Glutamatergic neuron (in vitro differentiated cells): Measurements from ENCODE around the gene LARP4B. TPM values are rescaled to one million over a fixed set of nuclear protein-coding genes. Genes with fewer than 3 reads are reported as not detected.

Source experiments
- DNase-seq: peaks from one replicate; pipeline ENCODE4 v3.0.0; 2022
- H3K27ac Mint-ChIP-seq: one replicate; pipeline ENCODE4 v1.8.0; 2020; ENCODE audit warnings: mild to moderate bottlenecking, mixed read lengths, inconsistent platforms; ENCODE audit not compliant: unreplicated experiment
- H3K27me3 Mint-ChIP-seq: one replicate; pipeline ENCODE4 v1.8.0; 2020; ENCODE audit warnings: mild to moderate bottlenecking, moderate library complexity, mixed read lengths, inconsistent platforms; ENCODE audit not compliant: unreplicated experiment
- H3K36me3 Mint-ChIP-seq: one replicate; pipeline ENCODE4 v1.8.0; 2020; ENCODE audit warnings: mild to moderate bottlenecking, mixed read lengths, inconsistent platforms; ENCODE audit not compliant: unreplicated experiment
- H3K4me1 Mint-ChIP-seq: one replicate; pipeline ENCODE4 v1.8.0; 2020; ENCODE audit warnings: mild to moderate bottlenecking, low read depth, mixed read lengths, inconsistent platforms; ENCODE audit not compliant: unreplicated experiment
- H3K4me3 Mint-ChIP-seq: one replicate; pipeline ENCODE4 v1.8.0; 2020; ENCODE audit warnings: mild to moderate bottlenecking, mixed read lengths, inconsistent platforms; ENCODE audit not compliant: unreplicated experiment
- H3K9me3 Mint-ChIP-seq: one replicate; pipeline ENCODE4 v1.8.0; 2020; ENCODE audit warnings: mild to moderate bottlenecking, moderate library complexity, mixed read lengths, inconsistent platforms; ENCODE audit not compliant: unreplicated experiment
- total RNA-seq: library from RNA; stranded (reverse); fragmentation: NEBNext Ultra II Directional; extraction: Animal tissue kit (Norgen Biotek cat#: 25700); gene quantifications from one replicate; pipeline ENCODE4 v1.2.1, GENCODE V29; 2021; ENCODE audit not compliant: unreplicated experiment
- TF ChIP-seq, protein P1 (sequence below): fragments of 200-600 bp; sonication (generic); IDR thresholded peaks from one replicate; pipeline ENCODE4 v1.5.0; 2021; ENCODE audit not compliant: partially characterized antibody, unreplicated experiment

Gene LARP4B
- total RNA-seq, 1 donor from 2014 or later, result 65.6 TPM

DNA sequence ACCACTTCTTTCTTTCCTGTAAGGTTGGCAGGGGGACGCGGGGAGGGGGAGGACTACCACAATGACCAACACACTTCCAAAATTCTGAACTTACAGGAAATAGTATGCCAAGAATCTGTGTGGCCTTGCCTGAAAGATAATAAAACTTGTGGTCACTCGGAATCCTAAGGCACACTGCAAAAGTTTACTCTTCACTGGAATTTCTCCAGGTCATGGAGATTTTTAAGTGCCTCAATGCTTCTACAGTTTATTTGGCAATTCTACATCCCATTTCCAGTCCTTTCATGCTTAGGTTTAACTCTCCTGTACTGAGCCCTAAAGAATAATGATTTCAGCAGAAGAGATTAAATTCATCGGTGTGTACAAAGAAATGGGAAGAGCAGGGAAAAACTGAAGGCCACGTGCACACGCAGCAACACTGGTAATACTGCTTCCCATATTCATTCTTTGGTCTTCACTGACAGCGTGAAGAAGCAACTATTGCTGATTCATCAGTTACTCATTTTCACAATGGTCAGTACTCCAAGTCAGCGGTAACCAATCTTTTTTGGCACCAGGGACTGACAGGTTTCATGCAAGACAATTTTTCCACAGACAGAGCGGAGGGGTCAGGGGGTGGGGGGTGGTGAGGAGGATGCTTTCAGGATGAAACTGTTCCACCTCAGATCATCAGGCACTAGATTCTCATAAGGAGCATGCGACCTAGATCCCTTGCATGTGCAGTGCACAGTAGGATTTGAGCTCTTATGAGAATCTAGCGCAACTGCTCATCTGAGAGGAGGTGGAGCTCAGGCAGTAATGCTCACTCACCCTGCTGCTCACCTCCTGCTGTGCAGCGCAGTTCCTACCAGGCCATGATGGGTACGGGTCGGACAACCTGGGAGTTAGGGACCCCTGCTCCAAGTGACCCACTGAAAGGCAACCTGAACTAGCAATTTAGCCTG lies 9.8 kb downstream of the LARP4B start:
- Mint-ChIP-seq H3K4me1 (peaks cover 8% of the 10 kb centered on the region), H3K27me3 (peaks cover 4% of the 10 kb centered on the region), H3K27ac (no peak overlapping the region), H3K9me3 (peaks cover 3% of the 10 kb centered on the region), H3K4me3 (no peak overlapping the region), H3K36me3 (no peaks in the 10 kb centered on the region)
- TF ChIP-seq, protein P1, sequence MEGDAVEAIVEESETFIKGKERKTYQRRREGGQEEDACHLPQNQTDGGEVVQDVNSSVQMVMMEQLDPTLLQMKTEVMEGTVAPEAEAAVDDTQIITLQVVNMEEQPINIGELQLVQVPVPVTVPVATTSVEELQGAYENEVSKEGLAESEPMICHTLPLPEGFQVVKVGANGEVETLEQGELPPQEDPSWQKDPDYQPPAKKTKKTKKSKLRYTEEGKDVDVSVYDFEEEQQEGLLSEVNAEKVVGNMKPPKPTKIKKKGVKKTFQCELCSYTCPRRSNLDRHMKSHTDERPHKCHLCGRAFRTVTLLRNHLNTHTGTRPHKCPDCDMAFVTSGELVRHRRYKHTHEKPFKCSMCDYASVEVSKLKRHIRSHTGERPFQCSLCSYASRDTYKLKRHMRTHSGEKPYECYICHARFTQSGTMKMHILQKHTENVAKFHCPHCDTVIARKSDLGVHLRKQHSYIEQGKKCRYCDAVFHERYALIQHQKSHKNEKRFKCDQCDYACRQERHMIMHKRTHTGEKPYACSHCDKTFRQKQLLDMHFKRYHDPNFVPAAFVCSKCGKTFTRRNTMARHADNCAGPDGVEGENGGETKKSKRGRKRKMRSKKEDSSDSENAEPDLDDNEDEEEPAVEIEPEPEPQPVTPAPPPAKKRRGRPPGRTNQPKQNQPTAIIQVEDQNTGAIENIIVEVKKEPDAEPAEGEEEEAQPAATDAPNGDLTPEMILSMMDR, result no peak
- no peak for DNase-seq

DNA sequence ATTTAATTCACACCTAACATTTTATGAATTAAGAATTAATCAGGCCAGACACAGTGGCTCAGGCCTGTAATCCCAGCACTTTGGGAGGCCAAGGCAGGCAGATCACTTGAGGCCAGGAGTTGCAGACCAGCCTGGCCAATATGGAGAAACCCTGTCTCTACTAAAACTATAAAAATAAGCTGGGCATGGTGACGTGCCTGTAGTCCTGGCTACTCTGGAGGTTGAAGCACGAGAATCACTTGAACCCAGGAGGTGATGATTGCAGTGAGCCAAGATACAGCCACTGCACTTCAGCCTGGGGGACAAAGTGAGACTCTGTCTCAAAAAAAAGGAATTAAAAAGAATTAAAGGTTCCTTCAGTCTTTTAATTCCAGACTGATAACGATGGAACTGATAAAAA lies 11.1 kb downstream of the LARP4B start:
- TF ChIP-seq, protein P1, result no peak
- no peak overlapping the region for H3K27ac Mint-ChIP-seq
- DNase-seq, result no peak
- peaks cover 8% of the 10 kb centered on the region for H3K4me1 Mint-ChIP-seq
- H3K27me3 Mint-ChIP-seq, result peaks cover 2% of the 10 kb centered on the region
- no peaks in the 10 kb centered on the region for H3K9me3 Mint-ChIP-seq
- H3K36me3 Mint-ChIP-seq, result no peaks in the 10 kb centered on the region
- H3K4me3 Mint-ChIP-seq, result no peak overlapping the region

DNA sequence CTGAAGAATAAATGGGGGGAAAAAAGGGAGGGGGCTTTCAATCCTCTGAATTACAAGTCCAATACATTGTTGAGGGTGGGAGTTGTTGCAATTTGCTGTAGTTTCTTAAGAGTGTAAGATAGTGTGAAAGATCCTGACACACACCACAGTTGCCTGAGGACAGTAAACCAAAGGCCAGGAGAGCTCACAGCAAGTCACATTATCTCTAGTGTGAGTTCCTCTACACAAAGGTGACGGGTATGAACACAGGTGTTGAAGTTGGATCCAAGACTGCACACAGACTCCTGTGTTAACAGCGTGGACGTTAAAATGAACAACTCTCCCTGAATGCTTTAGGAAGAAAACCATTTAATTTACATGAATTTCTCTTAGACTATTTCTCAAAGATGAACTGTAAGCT lies 12.0 kb downstream of the LARP4B start:
- peaks cover 5% of the 10 kb centered on the region for H3K4me1 Mint-ChIP-seq
- H3K27me3 Mint-ChIP-seq, result peaks cover 2% of the 10 kb centered on the region
- H3K27ac Mint-ChIP-seq, result no peak overlapping the region
- H3K9me3 Mint-ChIP-seq, result no peaks in the 10 kb centered on the region
- no peaks in the 10 kb centered on the region for H3K36me3 Mint-ChIP-seq
- no peak for DNase-seq
- no peak overlapping the region for H3K4me3 Mint-ChIP-seq
- TF ChIP-seq, protein P1, result no peak

DNA sequence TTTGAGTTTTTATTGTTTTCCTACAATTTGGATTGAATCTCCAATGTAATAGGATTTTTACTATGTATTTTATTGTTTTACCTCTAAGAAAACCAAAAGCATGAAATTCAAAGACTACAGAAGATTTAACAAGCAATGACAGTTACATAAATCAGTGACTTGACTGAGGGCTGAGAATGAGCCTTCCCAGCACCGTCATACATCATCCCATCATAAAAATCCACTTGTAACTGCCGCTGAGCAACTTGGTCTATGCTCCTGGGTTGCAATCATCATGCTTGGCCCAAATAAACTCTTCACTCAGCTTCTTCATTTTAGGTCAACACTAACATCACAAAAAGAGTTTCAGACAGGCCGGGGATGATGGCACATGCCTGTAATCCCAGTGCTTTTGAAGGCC lies 13.5 kb downstream of the LARP4B start:
- H3K27me3 Mint-ChIP-seq, result no peaks in the 10 kb centered on the region
- TF ChIP-seq, protein P1, result no peak
- H3K9me3 Mint-ChIP-seq, result no peaks in the 10 kb centered on the region
- no peak overlapping the region for H3K4me3 Mint-ChIP-seq
- DNase-seq, result no peak
- H3K36me3 Mint-ChIP-seq, result no peaks in the 10 kb centered on the region
- no peaks in the 10 kb centered on the region for H3K4me1 Mint-ChIP-seq
- H3K27ac Mint-ChIP-seq, result no peak overlapping the region

DNA sequence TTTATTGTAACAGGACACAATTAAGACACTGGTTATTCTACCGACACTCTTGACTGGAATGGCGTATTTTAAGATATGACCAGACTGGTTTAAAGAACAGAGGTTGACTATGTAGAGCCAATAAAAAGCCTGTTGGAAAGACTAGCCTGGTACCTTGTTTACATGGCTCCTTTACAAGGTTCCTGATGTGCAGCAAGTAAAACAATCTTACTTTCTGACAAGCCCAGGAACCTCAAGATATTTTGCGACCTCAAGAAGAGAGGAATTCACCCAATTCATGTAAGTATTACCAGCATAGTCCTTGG lies 14.1 kb downstream of the LARP4B start:
- Mint-ChIP-seq H3K9me3 (no peaks in the 10 kb centered on the region), H3K36me3 (no peaks in the 10 kb centered on the region), H3K4me3 (no peak overlapping the region), H3K4me1 (no peaks in the 10 kb centered on the region), H3K27me3 (no peaks in the 10 kb centered on the region), H3K27ac (no peak overlapping the region)
- no peak for DNase-seq
- TF ChIP-seq, protein P1, result no peak
